GM08714 (cell line): ENCODE results near the gene TAGLN.

Experiments
- H3K4me3 ChIP-seq: fragments of 200-500 bp; sonication (Bioruptor generic); 2 replicates; pipeline ENCODE4 v1.5.1; 2014; ENCODE audit warnings: mild to moderate bottlenecking, low read length, inconsistent platforms
- ZNF274 ChIP-seq: IDR thresholded peaks from 2 replicates; pipeline ENCODE4 v1.6.1; 2012; ENCODE audit warnings: mild to moderate bottlenecking, low read depth, low read length

TAGLN gene

DNA sequence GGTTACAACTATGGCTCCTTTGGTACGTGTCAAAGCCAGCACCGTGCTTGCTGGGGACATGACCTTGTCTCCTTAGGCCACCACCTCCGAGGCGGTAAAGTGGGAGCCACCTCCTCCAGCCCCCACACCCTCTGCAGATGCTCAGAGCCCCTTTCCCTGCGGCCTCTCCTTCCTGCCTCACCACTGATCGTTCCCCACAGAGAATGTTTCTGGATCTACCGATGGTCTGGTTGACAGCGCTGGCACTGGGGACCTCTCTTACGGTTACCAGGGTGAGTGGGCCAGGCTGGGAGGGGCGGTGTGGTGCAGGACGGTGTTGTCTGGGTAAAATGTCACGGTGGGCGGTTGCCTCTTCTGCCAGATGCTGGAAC, 11.8 kb upstream of the TAGLN start:
- no peak for TF ChIP-seq ZNF274
- H3K4me3 ChIP-seq: no peak overlapping the region

- no peak for TF ChIP-seq ZNF274
Observed at GRCh38 chr11:117187799-117188481, 11.2 kb upstream of the TAGLN start.

DNA sequence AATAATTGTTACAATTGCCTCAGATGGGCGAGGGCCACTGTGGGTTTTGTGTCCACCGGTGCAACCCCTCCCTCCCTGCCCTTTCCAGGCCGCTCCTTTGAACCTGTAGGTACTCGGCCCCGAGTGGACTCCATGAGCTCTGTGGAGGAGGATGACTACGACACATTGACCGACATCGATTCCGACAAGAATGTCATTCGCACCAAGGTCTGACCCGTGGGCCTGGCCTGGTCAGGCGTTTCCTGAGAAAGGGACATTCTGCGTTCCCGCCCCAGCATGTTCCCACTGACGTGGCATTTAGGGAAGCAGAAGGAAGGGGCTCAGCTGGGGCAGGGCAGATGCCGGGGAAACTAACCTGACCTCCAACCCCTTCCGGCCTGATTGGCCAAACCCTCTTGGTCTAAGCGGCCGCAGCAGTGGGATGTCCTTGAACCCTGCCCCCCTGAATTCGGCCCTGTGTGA, 10.5 kb upstream of the TAGLN start:
- no peak for TF ChIP-seq ZNF274
- H3K4me3 ChIP-seq: no peak overlapping the region

More at GRCh38 chr11:117187799-117188481, 11.2 kb upstream of the TAGLN start:
- H3K4me3 ChIP-seq: no peak overlapping the region

DNA sequence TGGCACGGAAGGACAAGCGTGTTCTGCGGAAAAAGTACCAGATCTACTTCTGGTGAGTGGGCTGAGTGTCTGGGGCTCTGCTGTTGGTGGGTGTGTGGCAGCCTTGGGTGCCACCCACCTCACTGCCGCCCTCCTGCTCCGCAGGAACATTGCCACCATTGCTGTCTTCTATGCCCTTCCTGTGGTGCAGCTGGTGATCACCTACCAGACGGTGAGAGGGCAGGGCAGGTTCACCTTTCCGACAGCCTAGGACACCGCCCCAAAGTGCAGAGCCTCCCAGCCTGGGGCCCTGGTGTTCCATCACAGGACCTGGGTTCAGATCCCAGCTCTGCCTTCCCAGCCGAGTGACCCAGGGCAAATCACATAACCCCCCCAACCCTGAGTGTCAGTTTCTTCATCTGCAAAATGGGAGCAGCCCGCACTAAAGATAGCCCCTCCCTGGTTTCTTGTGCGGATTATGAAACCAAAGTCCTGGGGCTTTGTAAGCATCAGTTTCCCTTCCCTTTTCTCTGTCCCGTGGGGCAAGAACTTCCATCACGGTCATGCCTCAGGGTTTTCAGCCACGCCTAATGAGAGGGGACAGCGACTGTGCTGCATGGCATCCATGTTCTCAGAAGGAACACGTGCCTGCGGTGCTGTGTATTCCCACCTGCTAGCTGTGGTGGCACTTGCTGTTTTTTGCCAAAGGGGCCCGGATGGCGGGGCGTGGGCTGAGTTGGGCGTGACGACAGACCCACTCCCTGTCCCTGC, 9.8 kb upstream of the TAGLN start:
- no peak overlapping the region for H3K4me3 ChIP-seq
- TF ChIP-seq ZNF274: no peak

DNA sequence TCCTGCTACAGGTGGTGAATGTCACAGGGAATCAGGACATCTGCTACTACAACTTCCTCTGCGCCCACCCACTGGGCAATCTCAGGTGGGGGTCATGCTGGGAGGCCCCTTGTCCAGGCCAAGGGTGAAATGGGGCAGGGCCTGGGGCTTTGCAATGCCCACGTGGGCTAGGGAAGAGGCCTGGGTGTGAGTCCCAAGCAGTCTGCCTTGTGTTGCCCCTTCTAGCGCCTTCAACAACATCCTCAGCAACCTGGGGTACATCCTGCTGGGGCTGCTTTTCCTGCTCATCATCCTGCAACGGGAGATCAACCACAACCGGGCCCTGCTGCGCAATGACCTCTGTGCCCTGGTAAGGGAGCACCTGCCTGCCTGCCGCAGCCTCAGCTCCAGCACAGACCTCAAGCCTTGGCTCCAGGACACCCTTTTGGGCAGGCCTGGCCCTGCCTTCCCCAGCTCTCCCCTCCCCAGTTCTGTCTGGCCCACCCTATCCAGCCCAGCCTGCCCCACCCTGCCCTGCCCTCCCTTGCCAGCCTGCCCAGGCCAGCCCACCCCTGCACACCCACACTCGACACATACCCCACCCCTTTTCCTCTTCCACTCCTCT, 9.1 kb upstream of the TAGLN start:
- no peak for TF ChIP-seq ZNF274
- no peak overlapping the region for H3K4me3 ChIP-seq

DNA sequence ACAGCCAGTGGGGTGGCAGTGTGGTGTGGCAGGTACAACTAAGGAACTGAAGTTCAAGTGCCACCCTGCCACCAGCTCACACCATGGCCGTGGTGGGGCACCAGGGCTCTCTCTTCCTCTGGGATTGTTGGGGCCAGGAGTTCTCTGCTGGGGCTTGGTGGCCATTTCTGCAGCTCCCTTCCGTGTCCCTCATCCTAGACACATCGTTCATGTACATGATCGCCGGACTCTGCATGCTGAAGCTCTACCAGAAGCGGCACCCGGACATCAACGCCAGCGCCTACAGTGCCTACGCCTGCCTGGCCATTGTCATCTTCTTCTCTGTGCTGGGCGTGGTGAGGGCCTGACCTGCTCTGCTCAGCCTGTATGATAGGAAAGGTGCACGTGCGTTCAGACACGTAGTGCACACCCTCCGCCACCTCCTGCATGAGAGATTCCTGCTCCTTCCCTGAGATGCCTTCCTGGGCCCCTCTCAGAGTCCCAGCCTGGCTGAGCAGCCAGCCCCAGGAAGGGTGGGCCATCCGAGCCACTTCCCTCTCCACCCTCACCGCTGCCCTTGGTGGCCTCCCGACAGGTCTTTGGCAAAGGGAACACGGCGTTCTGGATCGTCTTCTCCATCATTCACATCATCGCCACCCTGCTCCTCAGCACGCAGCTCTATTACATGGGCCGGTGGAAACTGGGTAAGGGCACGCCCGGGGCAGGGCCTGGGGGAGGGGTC, 7.3 kb upstream of the TAGLN start:
- no peak for TF ChIP-seq ZNF274
- H3K4me3 ChIP-seq: no peak overlapping the region

GRCh38 chr11:117192401-117192875, 6.7 kb upstream of the TAGLN start:
- no peak for TF ChIP-seq ZNF274
- H3K4me3 ChIP-seq: no peak overlapping the region

- H3K4me3 ChIP-seq: no peak overlapping the region
- TF ChIP-seq ZNF274: no peak
Observed at GRCh38 chr11:117193130-117194020, 5.8 kb upstream of the TAGLN start.

GRCh38 chr11:117194267-117194666, 4.9 kb upstream of the TAGLN start:
- no peak overlapping the region for H3K4me3 ChIP-seq
- TF ChIP-seq ZNF274: no peak

DNA sequence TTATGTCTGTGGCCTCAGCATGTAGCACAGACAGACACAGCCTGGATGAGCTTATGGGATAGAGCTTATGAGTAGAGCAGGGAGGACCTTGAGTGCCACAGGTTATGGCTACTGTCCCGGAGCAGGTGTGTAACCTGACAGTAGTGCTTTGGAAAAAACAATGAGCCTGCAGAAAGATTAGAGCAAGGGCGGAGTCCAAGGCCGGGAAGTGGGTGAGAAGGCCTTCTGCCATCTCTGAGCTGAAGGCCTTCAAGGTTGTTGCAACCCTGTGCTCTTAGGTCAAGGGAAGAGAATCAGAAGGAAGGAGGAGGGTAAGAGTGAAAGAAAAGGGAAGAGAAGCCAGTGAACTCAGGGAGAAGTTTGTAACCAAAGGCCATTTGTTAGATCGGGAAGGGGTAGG, 3.9 kb upstream of the TAGLN start:
- no peak overlapping the region for H3K4me3 ChIP-seq
- TF ChIP-seq ZNF274: no peak

GRCh38 chr11:117195761-117196160, 3.4 kb upstream of the TAGLN start:
- TF ChIP-seq ZNF274: no peak
- H3K4me3 ChIP-seq: no peak overlapping the region

DNA sequence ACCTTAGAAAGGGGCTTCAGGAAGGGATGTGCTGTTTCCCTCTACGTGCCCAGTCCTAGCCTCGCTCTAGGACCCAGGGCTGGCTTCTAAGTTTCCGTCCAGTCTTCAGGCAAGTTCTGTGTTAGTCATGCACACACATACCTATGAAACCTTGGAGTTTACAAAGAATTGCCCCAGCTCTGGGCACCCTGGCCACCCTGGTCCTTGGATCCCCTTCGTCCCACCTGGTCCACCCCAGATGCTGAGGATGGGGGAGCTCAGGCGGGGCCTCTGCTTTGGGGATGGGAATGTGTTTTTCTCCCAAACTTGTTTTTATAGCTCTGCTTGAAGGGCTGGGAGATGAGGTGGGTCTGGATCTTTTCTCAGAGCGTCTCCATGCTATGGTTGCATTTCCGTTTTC, 2.2 kb upstream of the TAGLN start:
- no peak for TF ChIP-seq ZNF274
- H3K4me3 ChIP-seq: no peak overlapping the region
